ENCODE results near the gene RANBP17. TPM values are rescaled to one million over a fixed set of nuclear protein-coding genes. Genes with fewer than 3 reads are reported as not detected.
"Not testable (repeated sequence)": the region's sequence is repeated elsewhere in the genome, so short reads cannot be mapped to it uniquely, and the experiment has no call there.

Gene RANBP17
- total RNA-seq, 1 donor from 2014 or later = 79.9 TPM

- Histone ChIP-seq H3K36me3 (ENCODE audit: control insufficient read depth in 3 of 3, insufficient read depth in 3 of 3, low read length in 3 of 3) (no peaks in the 10 kb centered on the region), H3K27ac (ENCODE audit: low read depth, low read length) (no peak overlapping the region), H3K9ac (ENCODE audit: low read depth in 1 of 3, low read length in 3 of 3) (no peak overlapping the region)
Observed at GRCh38 chr5:170923910-170924620, 62.2 kb downstream of the RANBP17 start.

GRCh38 chr5:170935534-170936218, 73.9 kb downstream of the RANBP17 start:
- H3K4me1 ChIP-seq (ENCODE audit: control insufficient read depth in 3 of 3, insufficient read depth in 3 of 3, low read length in 3 of 3); H3K9ac ChIP-seq (ENCODE audit: low read depth in 1 of 3, low read length in 3 of 3); H3K27me3 ChIP-seq (ENCODE audit: control insufficient read depth in 3 of 3, insufficient read depth in 3 of 3, low read length in 3 of 3): not testable (repeated sequence)

More at GRCh38 chr5:170923910-170924620, 62.2 kb downstream of the RANBP17 start:
- no peaks in the 10 kb centered on the region for H3K9me3 ChIP-seq (ENCODE audit: control insufficient read depth in 3 of 3, low read length in 3 of 3)
- H3K4me1 ChIP-seq (ENCODE audit: control insufficient read depth in 3 of 3, insufficient read depth in 3 of 3, low read length in 3 of 3) = no peaks in the 10 kb centered on the region
- H3K4me3 ChIP-seq (ENCODE audit: low read length in 3 of 3) = no peak overlapping the region
- H3K27me3 ChIP-seq (ENCODE audit: control insufficient read depth in 3 of 3, insufficient read depth in 3 of 3, low read length in 3 of 3) = no peaks in the 10 kb centered on the region

DNA sequence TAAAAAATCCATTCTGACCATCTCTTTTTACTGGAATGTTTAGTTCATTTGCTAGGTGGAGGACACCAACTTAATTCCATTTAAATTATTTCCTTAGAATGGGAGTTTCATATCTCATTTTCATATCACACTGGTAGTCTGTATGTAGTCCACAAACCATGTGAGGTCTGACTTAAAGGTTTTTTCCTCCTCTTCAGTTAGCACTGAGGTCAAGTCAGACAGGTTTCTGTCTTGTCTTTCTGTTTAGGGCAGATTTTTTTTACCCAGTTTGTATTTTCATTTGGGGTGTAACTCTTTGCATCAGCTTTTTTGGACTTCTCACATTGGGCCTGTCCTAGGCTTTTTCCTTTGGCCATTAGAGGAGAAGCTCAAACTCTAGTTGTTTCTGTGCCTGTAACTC, 75.3 kb downstream of the RANBP17 start:
- Histone ChIP-seq H3K27ac (ENCODE audit: low read depth, low read length) (no peak overlapping the region), H3K9ac (ENCODE audit: low read depth in 1 of 3, low read length in 3 of 3) (no peak overlapping the region), H3K27me3 (ENCODE audit: control insufficient read depth in 3 of 3, insufficient read depth in 3 of 3, low read length in 3 of 3) (no peaks in the 10 kb centered on the region), H3K4me3 (ENCODE audit: low read length in 3 of 3) (no peak overlapping the region), H3K36me3 (ENCODE audit: control insufficient read depth in 3 of 3, insufficient read depth in 3 of 3, low read length in 3 of 3) (no peaks in the 10 kb centered on the region), H3K9me3 (ENCODE audit: control insufficient read depth in 3 of 3, low read length in 3 of 3) (no peaks in the 10 kb centered on the region), H3K4me1 (ENCODE audit: control insufficient read depth in 3 of 3, insufficient read depth in 3 of 3, low read length in 3 of 3) (no peaks in the 10 kb centered on the region)

More at GRCh38 chr5:170935534-170936218, 73.9 kb downstream of the RANBP17 start:
- H3K27ac ChIP-seq (ENCODE audit: low read depth, low read length); H3K9me3 ChIP-seq (ENCODE audit: control insufficient read depth in 3 of 3, low read length in 3 of 3); H3K4me3 ChIP-seq (ENCODE audit: low read length in 3 of 3); H3K36me3 ChIP-seq (ENCODE audit: control insufficient read depth in 3 of 3, insufficient read depth in 3 of 3, low read length in 3 of 3): not testable (repeated sequence)

DNA sequence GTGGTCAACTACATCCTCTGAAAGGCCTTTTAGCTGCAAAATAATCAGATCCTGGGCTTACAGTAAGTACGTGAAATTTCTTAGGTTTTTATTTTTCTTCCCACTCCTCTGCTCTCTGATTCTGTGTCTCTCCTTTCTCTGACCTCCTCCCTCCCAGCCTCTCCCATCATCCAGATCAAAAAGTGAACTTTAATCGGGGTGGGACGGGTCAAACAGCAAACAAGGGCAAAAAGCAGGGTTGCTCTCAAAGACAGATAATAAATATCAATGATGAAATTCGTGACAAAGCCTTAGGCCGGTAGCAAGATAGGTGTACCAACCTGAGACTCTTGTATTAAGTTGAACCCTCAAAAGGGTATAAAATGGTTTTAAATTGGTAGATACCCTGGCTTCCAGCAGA, 76.1 kb downstream of the RANBP17 start:
- no peaks in the 10 kb centered on the region for H3K4me1 ChIP-seq (ENCODE audit: control insufficient read depth in 3 of 3, insufficient read depth in 3 of 3, low read length in 3 of 3)
- H3K4me3 ChIP-seq (ENCODE audit: low read length in 3 of 3) = no peak overlapping the region
- no peaks in the 10 kb centered on the region for H3K9me3 ChIP-seq (ENCODE audit: control insufficient read depth in 3 of 3, low read length in 3 of 3)
- no peaks in the 10 kb centered on the region for H3K27me3 ChIP-seq (ENCODE audit: control insufficient read depth in 3 of 3, insufficient read depth in 3 of 3, low read length in 3 of 3)
- no peaks in the 10 kb centered on the region for H3K36me3 ChIP-seq (ENCODE audit: control insufficient read depth in 3 of 3, insufficient read depth in 3 of 3, low read length in 3 of 3)
- H3K27ac ChIP-seq (ENCODE audit: low read depth, low read length) = no peak overlapping the region
- H3K9ac ChIP-seq (ENCODE audit: low read depth in 1 of 3, low read length in 3 of 3) = no peak overlapping the region

DNA sequence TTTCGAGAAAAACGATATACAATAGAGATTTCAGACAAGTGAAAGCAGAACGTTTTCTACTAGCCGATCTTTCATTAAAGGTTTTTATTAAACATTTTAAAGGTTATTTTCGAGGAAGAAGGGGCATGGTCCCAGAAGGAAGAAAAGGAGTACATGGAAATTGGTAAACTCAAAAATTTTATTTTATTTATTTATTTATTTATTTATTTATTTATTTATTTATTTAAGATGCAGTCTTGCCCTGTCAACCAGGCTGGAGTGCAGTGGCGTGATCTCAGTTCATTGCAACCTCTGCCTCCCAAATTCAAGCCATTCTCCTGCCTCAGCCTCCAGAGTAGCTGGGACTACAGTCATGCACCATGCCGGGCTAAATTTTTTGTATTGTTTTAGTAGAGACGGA, 77.4 kb downstream of the RANBP17 start:
- Histone ChIP-seq H3K4me1 (ENCODE audit: control insufficient read depth in 3 of 3, insufficient read depth in 3 of 3, low read length in 3 of 3) (no peaks in the 10 kb centered on the region), H3K9ac (ENCODE audit: low read depth in 1 of 3, low read length in 3 of 3) (no peak overlapping the region), H3K4me3 (ENCODE audit: low read length in 3 of 3) (no peak overlapping the region), H3K27me3 (ENCODE audit: control insufficient read depth in 3 of 3, insufficient read depth in 3 of 3, low read length in 3 of 3) (no peaks in the 10 kb centered on the region), H3K36me3 (ENCODE audit: control insufficient read depth in 3 of 3, insufficient read depth in 3 of 3, low read length in 3 of 3) (no peaks in the 10 kb centered on the region), H3K27ac (ENCODE audit: low read depth, low read length) (no peak overlapping the region), H3K9me3 (ENCODE audit: control insufficient read depth in 3 of 3, low read length in 3 of 3) (no peaks in the 10 kb centered on the region)

DNA sequence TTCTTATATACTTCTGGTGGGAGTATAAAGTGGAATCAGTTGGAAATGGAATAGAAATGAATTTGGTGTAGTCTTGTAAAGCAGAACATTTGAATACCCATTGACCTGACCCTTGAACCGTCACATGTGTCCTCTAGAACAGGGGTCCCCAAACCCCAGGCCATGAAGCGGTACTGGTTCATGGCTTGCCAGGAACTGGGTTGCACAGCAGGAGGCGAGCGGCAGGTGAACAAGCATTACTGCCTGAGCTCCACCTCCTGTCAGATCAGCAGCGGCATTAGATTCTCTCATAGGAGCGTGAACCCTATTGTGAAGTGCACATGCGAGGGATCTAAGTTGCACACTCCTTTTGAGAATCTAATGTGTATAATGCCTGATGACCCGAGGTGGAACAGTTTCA, 80.0 kb downstream of the RANBP17 start:
- H3K27ac ChIP-seq (ENCODE audit: low read depth, low read length) = no peak overlapping the region
- H3K36me3 ChIP-seq (ENCODE audit: control insufficient read depth in 3 of 3, insufficient read depth in 3 of 3, low read length in 3 of 3) = no peaks in the 10 kb centered on the region
- H3K27me3 ChIP-seq (ENCODE audit: control insufficient read depth in 3 of 3, insufficient read depth in 3 of 3, low read length in 3 of 3) = no peaks in the 10 kb centered on the region
- H3K9me3 ChIP-seq (ENCODE audit: control insufficient read depth in 3 of 3, low read length in 3 of 3) = no peaks in the 10 kb centered on the region
- H3K9ac ChIP-seq (ENCODE audit: low read depth in 1 of 3, low read length in 3 of 3) = no peak overlapping the region
- H3K4me3 ChIP-seq (ENCODE audit: low read length in 3 of 3) = no peak overlapping the region
- H3K4me1 ChIP-seq (ENCODE audit: control insufficient read depth in 3 of 3, insufficient read depth in 3 of 3, low read length in 3 of 3) = no peaks in the 10 kb centered on the region

- H3K27ac ChIP-seq (ENCODE audit: low read depth, low read length) = no peak overlapping the region
- H3K4me3 ChIP-seq (ENCODE audit: low read length in 3 of 3) = no peak overlapping the region
- H3K27me3 ChIP-seq (ENCODE audit: control insufficient read depth in 3 of 3, insufficient read depth in 3 of 3, low read length in 3 of 3) = no peaks in the 10 kb centered on the region
- no peaks in the 10 kb centered on the region for H3K36me3 ChIP-seq (ENCODE audit: control insufficient read depth in 3 of 3, insufficient read depth in 3 of 3, low read length in 3 of 3)
- H3K9me3 ChIP-seq (ENCODE audit: control insufficient read depth in 3 of 3, low read length in 3 of 3) = no peaks in the 10 kb centered on the region
- no peaks in the 10 kb centered on the region for H3K4me1 ChIP-seq (ENCODE audit: control insufficient read depth in 3 of 3, insufficient read depth in 3 of 3, low read length in 3 of 3)
- no peak overlapping the region for H3K9ac ChIP-seq (ENCODE audit: low read depth in 1 of 3, low read length in 3 of 3)
Observed at GRCh38 chr5:170945275-170945674, 83.5 kb downstream of the RANBP17 start.

DNA sequence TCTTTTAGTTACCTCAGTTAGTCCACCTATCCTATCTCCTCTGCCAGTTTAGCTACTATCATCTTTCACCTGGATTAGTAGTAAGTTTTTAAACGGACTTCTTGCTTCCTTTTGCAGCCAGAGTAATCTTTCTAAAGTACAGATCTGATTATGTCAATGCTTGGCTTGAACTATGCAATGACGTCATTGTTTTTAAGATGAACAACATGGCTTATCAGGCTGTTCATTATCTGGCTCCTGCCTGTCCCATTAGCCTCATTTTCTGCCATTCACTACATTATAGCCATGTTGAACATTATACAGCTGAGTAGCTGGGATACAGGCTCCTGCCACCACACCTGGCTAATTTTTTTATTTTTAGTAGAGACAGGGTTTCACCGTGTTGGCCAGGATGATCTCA, 98.7 kb downstream of the RANBP17 start:
- no peak overlapping the region for H3K4me3 ChIP-seq (ENCODE audit: low read length in 3 of 3)
- H3K27ac ChIP-seq (ENCODE audit: low read depth, low read length) = no peak overlapping the region
- no peaks in the 10 kb centered on the region for H3K4me1 ChIP-seq (ENCODE audit: control insufficient read depth in 3 of 3, insufficient read depth in 3 of 3, low read length in 3 of 3)
- H3K27me3 ChIP-seq (ENCODE audit: control insufficient read depth in 3 of 3, insufficient read depth in 3 of 3, low read length in 3 of 3) = no peaks in the 10 kb centered on the region
- no peaks in the 10 kb centered on the region for H3K36me3 ChIP-seq (ENCODE audit: control insufficient read depth in 3 of 3, insufficient read depth in 3 of 3, low read length in 3 of 3)
- no peaks in the 10 kb centered on the region for H3K9me3 ChIP-seq (ENCODE audit: control insufficient read depth in 3 of 3, low read length in 3 of 3)
- H3K9ac ChIP-seq (ENCODE audit: low read depth in 1 of 3, low read length in 3 of 3) = no peak overlapping the region

GRCh38 chr5:170963521-170963920, 101.7 kb downstream of the RANBP17 start:
- no peaks in the 10 kb centered on the region for H3K36me3 ChIP-seq (ENCODE audit: control insufficient read depth in 3 of 3, insufficient read depth in 3 of 3, low read length in 3 of 3)
- no peaks in the 10 kb centered on the region for H3K4me1 ChIP-seq (ENCODE audit: control insufficient read depth in 3 of 3, insufficient read depth in 3 of 3, low read length in 3 of 3)
- no peak overlapping the region for H3K9ac ChIP-seq (ENCODE audit: low read depth in 1 of 3, low read length in 3 of 3)
- H3K27me3 ChIP-seq (ENCODE audit: control insufficient read depth in 3 of 3, insufficient read depth in 3 of 3, low read length in 3 of 3) = no peaks in the 10 kb centered on the region
- no peak overlapping the region for H3K27ac ChIP-seq (ENCODE audit: low read depth, low read length)
- no peak overlapping the region for H3K4me3 ChIP-seq (ENCODE audit: low read length in 3 of 3)
- no peaks in the 10 kb centered on the region for H3K9me3 ChIP-seq (ENCODE audit: control insufficient read depth in 3 of 3, low read length in 3 of 3)

- no peaks in the 10 kb centered on the region for H3K27me3 ChIP-seq (ENCODE audit: control insufficient read depth in 3 of 3, insufficient read depth in 3 of 3, low read length in 3 of 3)
- H3K4me1 ChIP-seq (ENCODE audit: control insufficient read depth in 3 of 3, insufficient read depth in 3 of 3, low read length in 3 of 3) = no peaks in the 10 kb centered on the region
- H3K36me3 ChIP-seq (ENCODE audit: control insufficient read depth in 3 of 3, insufficient read depth in 3 of 3, low read length in 3 of 3) = no peaks in the 10 kb centered on the region
- H3K9ac ChIP-seq (ENCODE audit: low read depth in 1 of 3, low read length in 3 of 3) = no peak overlapping the region
- H3K9me3 ChIP-seq (ENCODE audit: control insufficient read depth in 3 of 3, low read length in 3 of 3) = no peaks in the 10 kb centered on the region
- no peak overlapping the region for H3K4me3 ChIP-seq (ENCODE audit: low read length in 3 of 3)
- no peak overlapping the region for H3K27ac ChIP-seq (ENCODE audit: low read depth, low read length)
Observed at GRCh38 chr5:170974461-170974860, 112.6 kb downstream of the RANBP17 start.

Measured in skeletal muscle tissue (tissue), 4 donors.